PC-9 (cell line): ENCODE data around the gene STRA6.

Experiments
- CTCF ChIP-seq: fragments of 200-600 bp; sonication (generic); conservative IDR thresholded peaks from 2 replicates; pipeline ENCODE4 v1.6.1; 2017; ENCODE audit warnings: mixed run types, antibody characterized with exemption, mild to moderate bottlenecking, moderate library complexity
- EZH2 ChIP-seq: fragments of 200-600 bp; sonication (generic); IDR thresholded peaks from 2 replicates; pipeline ENCODE4 v1.8.0; 2017; ENCODE audit warnings: antibody characterized with exemption, low read depth

- TF ChIP-seq CTCF (peak; percentile 68), EZH2 (no peak)
These were observed 37.5 kb upstream of the STRA6 start for GRCh38 chr15:74240002-74240568.
